Measurements from ENCODE around the gene LHX4. TPM values are rescaled to one million over a fixed set of nuclear protein-coding genes. Genes with fewer than 3 reads are reported as not detected.

The LHX4 gene
- polyA plus RNA-seq, 1 donor, result 4.6 TPM

DNA sequence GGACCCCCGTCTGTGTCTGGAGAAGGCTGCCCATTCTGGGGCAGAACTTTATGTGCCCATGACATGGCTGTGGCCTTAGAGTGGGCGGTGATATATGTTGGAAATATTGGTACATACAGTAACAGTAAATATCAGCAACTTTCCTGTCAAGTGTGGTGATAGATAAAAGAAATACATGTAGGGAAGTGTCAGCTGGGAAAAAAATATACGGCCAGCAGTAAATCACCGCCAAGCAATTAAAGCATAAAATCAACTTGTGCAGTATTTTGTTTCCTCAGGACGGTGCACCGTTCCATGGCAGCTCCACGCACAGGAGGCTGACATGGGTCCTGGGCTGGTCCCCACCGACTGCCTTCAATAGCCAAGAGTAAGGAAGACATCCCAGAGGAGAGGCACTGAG, 27.4 kb downstream of the LHX4 start:
- no peak for DNase-seq

GRCh38 chr1:180258290-180258689, 28.2 kb downstream of the LHX4 start:
- DNase-seq, result no peak

GRCh38 chr1:180258935-180259334, 28.9 kb downstream of the LHX4 start:
- no peak for DNase-seq

GRCh38 chr1:180259431-180260338, 29.6 kb downstream of the LHX4 start:
- no peak for DNase-seq

- DNase-seq, result no peak
Observed at GRCh38 chr1:180260541-180260940, 30.5 kb downstream of the LHX4 start.

DNA sequence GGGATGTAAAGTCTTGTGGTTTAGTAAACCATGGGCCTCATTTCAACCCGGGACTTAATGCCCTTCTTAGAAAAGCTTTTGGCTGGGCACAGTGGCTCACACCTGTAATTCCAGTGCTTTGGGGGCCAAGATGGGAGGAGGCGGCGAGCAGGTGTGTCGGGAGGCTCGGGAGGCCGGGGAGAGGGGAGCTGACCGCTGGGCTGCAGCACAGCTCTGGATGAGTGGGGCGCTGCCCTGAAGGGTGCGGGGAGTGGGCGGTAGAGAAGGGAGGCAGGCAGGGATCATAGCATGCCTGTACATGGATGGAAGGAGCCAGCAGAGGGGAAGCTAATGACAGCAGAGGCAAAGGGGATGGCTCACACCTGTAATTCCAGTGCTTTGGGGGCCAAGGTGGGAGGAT, 31.0 kb downstream of the LHX4 start:
- no peak for DNase-seq

- DNase-seq, result no peak
Observed at GRCh38 chr1:180261524-180262155, 31.6 kb downstream of the LHX4 start.

GRCh38 chr1:180262628-180263488, 32.8 kb downstream of the LHX4 start:
- DNase-seq, result no peak

- DNase-seq, result no peak
Observed at GRCh38 chr1:180264595-180264994, 34.5 kb downstream of the LHX4 start.

DNA sequence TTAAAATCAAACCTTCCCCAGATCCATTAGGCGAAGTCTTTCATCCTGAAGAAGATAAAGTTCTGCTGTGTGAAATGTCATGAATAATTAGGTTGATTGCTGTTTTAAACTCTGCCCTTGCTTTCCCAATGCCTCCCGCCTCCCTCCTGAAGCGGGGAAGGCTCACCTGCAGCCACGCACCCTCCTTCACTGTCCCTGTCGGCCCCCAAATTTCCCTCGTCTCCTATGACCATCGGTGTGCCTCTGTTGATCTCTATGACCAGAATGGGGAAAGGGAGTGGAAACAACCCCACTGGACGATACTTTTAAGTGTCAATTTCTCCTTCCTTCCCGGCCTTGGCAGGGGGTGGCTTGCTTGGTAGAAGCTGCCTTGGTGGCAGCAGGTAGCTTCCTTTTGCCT, 35.1 kb downstream of the LHX4 start:
- DNase-seq, result no peak

- DNase-seq, result no peak
Observed at GRCh38 chr1:180265871-180266270, 35.8 kb downstream of the LHX4 start.

DNA sequence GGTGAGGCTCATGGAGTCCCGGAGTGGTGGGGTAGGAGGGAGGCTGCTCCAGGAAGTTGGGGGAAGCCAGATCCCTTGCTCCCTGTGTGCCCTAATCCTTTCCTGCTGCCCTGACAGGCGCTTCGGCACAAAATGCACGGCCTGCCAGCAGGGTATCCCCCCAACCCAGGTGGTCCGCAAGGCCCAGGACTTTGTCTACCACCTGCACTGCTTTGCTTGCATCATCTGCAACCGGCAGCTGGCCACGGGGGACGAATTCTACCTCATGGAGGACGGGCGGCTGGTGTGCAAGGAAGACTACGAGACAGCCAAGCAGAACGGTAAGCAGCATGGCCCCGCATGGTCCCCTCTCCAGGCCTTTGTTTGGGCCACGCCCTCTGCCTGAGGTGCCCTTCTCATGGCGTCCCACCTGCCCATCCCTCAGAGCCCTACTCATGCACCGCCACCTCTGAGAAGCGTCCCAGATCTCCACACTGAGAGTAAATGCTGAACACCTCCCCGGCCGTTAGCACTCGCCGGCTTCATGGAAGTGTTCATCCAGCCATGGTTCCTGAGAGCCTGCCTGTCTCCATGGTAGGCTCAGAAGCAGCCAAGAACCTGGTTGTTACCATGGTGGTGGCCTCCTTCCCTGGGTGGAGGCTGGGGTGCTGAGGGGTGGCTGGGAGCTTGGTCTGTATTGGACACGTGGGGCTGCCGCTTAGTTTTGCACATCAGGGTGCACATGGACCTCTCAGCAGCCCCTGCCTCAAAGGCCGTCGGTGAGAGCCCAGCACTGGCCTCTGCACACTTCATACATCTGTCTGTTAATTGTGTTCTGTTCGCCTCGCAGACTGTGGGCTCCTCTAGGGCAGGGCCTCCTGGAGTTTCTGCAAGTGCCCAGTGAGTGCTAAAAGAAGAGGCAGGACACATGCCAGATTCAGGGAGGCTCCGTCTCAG, 36.5 kb downstream of the LHX4 start:
- DNase-seq, result no peak

DNA sequence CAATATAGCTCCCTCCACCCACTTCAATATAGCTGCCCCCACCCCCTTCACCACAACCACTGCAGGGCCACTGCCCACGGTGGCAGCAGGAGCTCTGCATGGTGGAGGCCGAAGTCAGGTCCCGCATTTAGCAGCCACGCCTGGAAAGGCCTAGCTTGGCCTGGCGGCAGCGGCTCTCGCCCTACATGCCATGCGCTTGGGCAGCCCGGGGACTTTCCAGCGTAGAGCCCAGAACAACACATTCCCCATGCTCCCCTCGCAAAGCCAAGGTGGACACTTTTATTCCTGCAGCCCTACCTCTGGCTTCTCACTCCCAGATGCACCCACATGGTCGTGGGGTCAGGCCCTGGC, 37.1 kb downstream of the LHX4 start:
- DNase-seq, result no peak

DNA sequence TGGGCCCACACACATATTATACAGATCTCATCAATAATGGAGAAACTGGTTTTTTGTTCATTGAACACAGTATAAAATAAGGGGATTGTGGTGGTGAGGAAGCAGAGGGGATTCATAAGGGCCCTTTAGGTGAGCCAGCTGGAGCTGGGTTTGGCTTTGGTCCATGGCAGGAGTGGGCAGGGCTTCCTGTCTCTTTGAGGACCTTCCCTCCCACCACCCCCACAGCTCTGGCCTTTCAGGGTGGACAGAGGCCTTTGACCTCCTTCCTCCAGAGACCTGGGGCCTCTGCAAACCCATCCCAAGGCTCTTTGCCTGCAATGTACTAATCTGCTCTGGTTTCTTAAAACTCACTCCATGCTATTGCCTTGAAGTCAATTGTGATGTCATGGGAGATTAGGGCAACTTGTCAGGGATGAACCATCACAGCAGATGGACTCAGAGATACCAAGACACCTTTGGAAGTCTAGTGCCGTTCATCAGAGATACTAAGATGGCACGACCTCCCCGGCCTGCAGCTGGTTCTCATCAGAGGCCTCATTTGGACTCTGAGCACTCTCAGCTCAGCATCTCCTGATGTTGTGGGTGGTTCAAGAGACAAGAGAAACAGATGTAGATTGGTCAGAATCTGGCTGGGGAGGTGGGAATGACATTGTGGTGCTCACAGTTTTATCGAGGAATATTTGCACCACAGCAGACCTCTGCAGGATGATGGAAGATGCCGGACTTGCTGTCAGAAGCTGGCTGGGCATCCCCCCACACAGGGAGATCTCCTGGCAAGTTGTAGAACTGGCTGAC, 37.9 kb downstream of the LHX4 start:
- DNase-seq, result no peak

DNA sequence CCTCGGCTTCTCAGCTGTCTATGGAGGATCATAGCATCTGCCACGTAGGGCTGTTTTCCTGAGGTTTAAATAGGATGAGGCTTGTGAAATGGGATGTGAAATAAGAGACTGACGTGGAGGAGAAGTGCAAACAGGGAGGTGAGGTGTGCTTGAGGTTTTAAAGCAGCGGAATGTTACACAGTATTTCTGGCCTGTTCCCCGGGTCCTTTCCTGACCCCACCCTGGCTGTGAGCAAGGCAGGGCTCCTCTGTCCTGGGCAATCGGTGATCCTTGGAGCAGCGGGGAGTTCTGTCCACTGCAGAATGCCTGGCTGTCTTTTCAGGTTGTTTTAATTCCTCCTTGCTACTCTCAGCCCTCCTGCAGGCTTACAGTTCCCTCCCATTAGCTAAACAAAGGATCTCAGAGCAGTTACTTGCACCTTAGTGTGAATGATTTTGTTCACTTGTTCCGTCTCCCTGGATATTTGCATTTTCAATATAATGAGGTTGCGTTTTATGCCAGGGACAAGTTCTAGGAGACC, 38.6 kb downstream of the LHX4 start:
- DNase-seq, result no peak

DNA sequence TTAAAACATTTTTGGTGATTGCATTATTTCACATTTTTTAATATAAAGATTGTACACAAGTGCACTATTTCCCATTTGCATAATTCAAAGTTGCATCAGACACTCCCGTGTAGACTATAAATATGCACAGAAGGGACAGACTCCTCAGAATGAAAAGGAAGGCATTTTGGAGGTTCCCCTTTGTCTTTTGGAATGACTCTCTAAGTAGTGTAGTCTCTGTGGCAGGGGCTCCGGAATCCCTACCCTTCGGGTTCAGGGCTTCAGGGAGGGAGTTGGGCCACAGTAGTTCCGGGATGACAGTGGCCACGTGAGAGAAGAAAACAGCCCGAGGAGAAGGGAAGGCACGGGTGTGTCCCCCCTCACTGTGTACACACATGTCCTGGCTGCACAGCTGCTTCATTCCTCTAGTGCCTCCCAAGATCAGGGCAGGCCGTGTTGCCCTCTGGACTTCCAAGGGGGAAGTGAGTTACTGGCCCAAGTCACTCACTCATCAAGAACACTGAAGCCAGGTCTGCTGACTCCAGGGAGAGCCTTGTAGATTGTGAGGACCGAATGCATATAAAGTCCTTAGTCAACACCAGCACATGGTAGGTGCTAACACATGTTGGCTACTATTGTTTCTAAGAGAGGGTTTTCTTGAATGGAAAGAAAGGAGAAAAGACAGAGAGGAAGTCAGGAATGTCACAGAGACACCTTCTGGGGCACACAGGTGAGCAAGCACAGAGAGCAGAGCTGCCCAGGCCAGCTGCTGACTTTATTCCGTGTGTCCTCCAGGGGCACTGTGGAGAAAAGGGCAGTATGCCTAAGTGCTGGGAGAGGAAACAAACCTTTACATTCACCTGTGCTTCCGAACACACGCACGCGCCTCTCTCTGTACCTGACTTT, 39.8 kb downstream of the LHX4 start:
- DNase-seq, result no peak

GRCh38 chr1:180270530-180271271, 40.6 kb downstream of the LHX4 start:
- no peak for DNase-seq
